OCI-M2 (cell line): ENCODE results near the gene PLCH2.

Source experiments
- DNase-seq: peaks from one replicate; lab custom pipeline; 2025; ENCODE audit not compliant: unreplicated experiment; lab: John Stamatoyannopoulos, UW

Gene PLCH2

DNA sequence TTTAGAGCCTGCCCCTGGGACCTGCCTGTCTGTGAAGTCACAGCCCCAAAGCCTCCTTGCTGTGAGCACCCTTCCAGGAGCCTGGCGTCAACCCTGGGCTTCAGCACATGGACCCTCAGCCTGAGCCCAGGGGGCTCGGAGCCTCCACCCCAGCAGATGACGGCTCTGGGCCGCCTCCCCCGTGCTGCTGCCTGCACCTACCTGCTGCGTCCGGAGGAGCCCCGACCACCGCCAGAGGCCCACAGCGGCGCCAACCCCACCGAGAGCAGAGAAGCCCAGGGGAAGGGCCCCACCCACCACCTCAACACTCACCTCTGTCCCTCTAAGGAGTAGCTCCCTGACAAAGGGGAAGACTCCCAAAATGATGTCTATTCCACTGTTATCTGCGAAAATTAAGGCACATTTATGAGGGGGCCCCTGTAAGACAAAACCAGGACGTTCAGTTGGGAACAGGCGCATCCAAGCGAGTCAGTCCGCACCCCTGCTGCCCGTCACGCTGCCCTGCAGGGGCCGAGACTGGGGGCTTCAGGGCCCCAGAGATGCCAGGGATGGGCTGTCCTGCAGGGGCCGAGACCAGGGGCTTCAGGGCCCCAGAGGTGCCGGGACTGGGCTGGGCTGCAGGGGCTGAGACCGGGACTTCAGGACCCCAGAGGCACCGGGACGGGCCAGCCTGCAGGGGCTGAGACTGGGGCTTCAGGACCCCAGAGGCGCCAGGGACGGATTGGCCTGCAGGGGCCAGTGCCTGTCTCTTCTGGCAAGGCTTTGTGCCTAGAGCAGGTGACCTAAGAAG is 34.5 kb downstream of the PLCH2 start:
- no peak for DNase-seq

DNA sequence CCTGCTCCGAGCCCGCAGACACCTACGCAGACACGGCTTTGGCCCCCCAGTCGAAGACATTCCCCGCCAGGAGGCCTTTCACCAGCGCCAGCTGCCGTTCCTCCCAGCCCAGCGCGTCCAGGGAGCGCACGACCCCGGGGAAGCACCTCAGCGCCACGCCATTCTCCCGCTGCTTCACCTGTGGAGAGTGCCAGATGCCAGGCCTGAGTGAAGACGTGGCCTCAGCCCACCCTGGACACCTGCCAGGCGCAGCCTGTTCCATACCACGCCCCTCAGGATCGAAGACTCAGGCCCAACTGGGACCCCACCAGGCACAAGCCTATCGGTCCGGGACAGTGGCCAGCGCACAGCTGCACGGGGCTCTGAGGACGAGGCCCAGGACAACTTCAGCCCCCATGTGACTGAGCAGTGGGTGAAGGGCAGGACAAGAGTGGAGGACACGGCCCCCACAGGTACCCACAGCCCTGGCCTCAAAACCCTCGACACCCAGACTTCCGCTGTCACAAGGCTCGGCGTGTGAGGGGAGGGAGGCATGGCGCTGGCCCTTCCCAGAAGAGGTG is 36.9 kb downstream of the PLCH2 start:
- DNase-seq = no peak

DNA sequence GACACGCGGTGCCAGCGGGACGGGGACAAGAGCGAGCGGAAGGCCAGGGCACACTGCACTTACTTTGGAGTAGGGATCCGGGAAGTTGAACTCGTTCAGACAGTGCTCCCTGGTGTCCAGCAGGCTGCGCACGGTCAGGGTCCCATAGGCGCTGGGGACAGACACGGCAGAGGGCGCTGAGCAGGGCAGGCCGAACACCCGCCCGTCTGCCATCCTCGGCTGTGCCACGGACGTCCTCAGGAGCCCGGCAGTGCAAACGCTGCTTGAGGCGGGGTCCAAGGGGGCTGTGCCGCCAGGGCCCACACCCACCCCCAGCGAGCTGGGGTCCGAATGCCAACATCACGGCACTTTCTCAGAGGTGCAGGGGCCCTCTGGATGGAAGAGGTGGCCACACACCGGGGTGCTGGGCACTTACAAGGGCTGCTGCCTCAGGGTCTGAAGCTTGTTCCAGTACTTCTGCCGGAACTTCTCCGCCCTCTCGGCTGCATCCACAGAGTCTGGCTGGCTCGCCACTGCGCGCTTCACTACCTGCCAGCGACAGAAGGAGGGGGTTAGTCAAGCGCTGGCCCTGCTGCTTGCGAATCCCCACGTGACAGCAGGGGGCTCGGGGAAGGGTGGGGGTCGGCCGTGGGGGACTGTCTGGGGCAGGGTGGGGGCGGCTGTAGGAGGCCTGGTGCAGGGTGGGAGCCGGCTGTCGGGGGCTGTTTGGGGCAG is 38.0 kb downstream of the PLCH2 start:
- no peak for DNase-seq

DNA sequence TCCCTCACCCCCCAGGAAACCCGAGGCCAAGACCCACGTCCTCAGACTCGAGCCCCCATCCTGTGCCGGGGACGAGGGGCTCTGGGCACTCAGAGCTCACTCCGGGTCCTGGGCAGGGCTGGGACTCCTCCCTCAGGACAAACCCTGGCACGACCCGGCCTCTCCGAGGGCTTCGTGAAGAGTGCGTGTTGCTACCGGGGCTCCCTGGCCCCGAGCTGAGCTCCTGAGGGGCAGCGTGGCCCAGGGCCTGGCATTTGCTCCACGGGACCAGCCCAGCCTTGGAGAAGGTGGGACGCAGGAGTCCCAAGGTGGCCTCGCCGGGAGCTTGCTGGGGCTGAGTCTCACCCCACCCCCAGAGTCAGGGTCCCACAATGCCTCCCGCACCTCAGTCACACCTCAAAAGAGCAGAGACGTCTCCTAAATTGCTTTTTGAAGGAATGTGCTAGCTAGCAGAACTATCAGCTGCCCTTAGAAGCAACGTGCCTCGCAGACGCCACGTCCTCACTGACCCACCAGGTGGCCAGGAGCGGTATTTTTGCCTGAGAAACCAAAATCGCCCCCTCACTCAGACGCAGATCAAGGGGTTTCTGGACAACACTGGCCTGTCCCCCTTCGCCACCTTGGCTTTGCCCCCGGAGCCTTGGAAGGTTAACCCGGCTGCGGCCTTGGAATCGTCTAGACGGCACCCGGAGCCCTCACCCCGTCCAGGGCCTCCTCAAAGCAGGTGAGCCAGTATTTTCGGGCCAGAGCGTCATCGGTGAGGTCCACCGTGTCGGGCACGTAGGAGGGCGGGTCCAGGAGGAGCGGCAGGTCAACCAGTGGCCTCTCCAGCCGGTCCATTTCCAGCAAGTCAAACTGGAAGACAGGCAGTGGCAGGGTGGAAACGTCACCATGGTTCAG is 39.0 kb downstream of the PLCH2 start:
- DNase-seq = no peak

DNA sequence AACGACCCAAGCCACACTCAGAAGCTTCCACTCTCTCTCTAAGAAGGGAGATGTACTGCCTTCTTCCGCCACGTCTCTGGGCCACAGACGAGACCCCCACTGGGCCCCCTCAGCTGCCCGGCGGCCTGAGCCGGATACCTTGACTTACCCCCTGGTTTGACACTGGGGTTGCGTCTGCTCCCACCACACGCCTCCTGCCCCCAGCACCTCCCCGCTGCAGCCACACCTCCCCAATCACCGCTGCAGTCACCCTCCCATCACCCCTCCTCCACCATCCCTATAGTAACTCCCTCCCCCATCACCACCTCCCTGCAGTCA is 39.6 kb downstream of the PLCH2 start:
- DNase-seq = no peak

DNA sequence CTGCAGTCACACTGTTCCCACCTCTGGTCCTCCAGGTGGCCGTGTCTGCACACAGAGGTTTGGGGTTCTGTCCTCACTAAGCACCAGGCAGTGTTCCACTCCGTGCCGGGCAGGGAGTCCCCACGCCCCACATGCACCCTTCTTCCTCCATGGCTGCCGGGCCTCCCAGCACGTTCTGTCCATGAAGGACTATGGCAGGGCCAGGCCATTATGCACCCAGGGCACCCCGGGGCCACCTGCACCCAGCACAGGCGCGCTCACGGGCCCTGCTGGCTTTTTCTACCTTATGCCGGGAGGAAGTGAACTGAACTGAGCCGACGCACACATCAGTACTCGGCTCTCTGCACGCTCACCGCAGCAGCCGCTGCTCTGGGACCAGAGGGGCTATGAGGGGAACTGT is 40.0 kb downstream of the PLCH2 start:
- no peak for DNase-seq

DNA sequence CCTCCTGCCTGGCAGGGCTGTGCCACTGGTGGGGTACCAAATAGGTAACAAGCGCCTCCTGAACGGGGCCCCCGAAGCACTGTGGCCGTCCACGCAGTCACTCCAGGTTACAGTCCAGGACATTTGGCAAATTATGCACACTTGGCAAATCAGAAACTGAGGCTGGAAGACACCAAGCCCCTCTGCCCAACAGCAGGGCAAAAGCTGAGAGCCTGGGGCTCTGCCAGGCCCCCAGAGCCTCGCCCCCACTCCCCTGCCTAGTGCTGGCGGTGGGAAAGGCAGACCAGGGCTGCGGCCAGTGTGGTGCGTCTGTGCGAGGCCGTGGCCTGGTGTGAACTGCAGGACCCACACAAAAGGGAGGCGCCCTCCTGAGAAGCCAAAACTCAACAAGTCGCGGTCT is 40.9 kb downstream of the PLCH2 start:
- no peak for DNase-seq

DNA sequence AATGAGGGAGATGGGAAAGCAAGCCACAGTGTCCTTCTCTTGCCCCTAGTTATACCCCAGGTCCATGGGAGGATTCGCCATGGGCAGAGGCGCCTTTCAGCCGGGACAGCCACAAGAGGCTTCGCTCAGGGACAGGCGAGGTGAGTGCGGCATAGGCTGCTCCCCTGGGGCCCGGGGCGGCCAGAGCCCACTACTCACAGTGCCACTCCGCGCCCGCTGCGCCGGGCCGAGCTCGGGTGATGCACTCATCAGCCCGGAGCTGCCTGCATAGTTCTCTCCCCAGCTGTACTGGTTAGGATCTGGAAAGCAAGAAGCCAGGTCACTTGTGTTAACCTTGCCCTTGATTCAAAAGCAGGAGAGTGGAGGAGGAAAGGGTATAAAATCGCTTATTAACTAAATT is 41.9 kb downstream of the PLCH2 start:
- no peak for DNase-seq

DNA sequence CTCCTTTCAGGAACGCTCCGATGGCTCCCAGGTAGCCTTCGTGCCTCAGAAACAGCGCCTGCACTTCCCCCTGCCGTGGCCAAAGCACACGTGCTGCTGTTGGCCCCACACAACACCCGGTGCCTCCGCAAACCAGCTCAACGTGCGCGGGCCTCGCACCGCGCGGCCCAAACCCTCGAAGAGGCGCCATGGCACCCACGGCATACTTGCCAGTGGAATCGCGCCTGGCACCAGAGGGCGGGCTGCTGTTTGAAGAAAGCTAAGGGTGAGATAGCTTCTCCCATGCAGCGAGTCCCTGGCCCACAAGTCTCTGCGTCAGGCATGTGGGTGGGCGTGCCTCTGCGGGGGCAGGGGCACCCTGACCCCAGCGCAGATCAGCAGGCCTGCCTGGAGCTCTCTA is 42.4 kb downstream of the PLCH2 start:
- no peak for DNase-seq

DNA sequence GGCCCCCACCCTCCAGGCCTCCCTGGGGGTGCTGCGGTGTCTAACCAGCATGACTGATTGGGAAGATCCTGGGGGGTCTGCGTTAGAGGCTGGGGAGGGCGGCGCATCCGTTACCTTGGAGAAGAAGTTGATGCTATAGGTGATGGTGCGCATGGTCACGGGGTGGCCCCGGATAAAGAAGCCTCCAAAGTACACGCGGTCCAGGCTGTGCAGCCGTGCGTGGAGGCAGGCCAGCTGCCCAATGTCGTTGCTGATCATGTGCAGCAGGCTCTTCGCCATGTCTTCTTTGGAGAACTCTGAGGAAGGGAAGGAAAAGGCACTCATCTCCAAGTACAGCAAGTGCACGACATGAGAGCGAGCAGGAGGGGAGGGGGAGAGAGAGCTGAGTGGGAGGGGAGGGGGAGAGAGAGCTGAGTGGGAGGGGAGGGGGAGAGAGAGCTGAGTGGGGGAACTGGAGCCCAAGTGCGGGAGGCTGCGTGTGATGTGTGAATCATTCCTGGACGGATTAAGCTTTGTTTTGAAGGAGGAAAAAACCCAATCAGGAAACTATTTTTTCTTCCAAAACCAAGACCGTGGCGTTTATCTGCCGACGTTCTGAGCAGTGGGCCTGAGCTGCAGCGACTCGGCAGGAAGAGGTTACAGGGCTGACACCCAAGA is 43.1 kb downstream of the PLCH2 start:
- DNase-seq = no peak

DNA sequence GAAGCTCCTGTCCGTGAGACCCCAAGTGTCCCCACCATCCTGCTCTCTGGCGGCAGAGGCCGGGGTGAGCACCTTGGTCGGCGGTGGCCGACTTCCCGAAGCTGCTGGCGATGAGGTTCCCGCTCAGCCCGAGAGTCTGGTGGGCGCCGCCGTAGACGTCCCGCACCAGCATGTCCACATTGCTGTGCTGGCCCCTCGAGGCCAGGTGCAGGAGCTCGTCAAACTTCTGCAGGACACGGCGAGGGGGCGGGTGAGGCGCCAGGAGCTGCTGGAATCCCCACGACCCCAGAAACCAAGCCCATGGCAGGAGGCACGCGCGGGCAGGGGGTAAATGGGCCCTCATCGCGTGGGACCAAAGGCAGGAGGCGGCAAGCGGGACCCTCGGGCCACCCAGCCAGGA is 43.6 kb downstream of the PLCH2 start:
- DNase-seq = no peak

DNA sequence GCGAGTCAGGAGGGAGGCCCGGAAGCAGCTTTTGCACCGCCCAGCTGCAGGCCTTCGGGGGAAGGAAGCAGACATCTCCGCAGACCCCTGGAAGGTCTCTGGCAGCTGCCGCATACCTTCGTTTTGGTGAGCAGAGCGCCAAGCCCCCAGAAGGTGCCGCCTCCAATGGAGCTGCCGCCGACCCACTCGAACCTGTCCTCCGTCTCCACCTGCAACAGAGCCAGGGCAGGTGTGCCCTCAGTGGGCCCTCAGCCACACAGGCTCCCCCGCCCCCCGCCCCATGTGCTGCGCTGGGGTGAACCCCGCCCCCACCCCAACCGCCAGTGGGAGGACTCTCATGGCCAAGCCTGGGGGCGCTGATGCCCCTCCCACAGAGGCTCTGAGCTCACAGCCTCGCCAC is 44.1 kb downstream of the PLCH2 start:
- DNase-seq = no peak

DNA sequence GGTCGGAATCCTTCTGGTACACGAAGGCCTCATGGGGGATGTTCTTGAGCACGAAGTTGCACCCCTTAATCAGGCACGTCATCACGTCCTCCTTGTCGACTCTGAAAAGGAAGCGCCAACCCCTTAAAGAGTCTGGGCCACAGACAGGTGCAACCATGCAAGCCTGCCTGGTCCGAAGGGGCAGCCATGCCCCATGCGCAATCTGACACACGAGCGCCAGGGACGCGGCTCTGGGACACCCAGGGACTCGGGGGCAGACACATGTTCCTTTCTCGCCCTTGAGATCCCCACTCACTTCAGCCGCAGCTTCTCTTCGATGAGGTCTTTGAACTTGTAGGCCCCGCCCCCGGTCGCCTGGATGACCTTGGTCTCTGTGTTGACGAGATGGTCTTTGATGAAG is 44.7 kb downstream of the PLCH2 start:
- no peak for DNase-seq

DNA sequence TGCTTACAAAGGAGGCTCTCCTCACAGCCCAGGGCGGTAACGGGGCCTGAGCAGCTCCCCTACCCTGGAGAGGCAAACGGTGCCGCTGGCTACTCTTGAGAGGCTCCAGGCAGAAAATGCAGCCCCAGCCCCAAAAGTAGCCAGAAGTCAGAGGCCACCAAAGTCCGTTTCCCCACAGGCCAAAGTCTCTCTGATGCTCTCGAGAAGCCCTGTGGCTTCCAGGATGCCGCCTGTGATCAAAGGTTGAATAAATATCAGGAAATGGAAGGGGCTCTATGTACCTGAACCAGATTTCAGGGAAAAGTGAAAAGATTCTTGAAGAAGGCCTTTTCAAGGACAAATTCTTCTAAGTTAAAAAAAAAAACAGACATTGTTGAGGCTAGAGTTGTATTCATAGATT is 46.1 kb downstream of the PLCH2 start:
- DNase-seq = no peak

DNA sequence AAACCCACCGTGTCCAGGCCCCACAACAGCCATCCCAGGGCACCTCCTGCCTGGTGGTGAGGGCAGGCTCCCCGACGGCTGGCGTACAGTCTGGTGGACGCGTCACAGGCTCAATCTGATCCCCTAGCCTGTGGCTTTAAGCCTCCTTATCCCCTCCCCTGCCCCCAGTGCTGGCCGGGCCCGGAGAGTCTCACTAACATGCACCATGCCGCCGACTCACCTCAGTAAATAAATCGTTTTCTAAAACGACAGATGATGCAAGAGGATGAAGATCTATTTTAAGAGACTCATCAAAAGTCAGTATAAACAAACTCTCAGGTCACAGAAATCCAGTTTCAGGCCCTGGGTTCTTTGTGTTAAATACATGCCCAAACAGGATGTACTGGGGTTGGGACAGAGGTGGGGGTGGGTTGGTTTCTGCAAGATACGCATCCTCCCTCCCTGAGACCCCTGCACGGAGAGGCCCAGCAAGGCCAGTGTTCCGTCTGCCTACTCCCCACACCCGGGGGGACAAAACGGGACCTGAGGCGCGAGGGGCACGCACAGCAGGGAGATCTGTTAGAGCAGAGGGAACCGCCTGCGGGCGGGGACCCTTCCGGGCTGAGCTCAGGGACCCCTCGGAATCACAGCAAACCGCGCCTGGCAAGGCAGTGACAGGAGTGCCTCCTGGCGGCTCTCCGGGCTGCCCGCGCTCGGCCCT is 47.3 kb downstream of the PLCH2 start:
- no peak for DNase-seq

DNA sequence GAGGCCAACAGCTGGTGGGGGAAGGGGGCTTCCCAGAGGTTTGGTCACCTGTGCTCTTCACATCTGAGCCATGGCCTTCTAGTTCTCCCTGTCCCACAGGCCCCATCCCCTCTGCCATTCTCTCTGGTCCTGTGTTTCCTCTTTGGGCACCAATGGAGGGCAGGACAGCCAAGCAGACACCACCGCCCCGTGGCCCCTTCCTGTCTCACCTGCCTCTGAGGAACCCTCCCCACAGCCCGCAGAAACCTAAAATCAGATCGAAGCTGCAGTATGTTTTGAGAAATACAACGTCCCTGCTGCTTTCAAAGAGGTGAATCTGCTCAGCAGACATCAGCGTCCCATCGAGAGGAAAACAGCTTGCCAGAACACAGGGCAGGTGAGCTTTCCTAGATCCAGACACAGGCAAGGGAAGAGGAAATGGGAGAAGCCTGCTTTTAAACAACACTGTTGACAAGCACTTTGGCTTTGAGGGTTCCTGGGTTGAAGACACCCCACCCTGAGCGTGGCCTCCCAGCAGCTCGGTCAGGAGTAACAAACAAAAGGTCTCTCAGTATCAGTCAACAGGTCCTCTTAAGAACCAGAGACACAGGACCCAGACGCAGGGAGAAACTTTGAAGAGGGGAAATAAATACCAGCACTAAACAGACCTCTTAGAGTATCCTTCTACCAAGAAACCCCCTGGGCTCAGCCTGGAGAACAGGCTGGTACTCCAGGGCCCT is 48.0 kb downstream of the PLCH2 start:
- DNase-seq = no peak

DNA sequence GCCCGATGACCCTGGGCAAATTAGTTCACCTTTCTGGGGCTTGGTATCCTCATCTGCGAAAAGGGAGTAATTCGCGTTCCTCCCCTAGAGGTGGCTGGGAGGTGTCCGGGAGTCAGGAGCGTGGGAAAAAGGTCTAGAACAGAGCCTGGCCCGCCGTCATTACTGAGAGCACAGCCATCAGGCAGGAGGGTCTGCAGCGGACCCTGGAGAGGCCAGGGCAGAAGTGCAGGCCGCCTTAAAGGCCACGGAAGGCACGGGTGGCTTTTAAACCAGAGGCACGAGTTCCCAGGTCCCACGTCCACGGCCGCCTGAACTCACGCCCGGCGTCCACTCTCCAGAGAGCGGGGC is 49.5 kb downstream of the PLCH2 start:
- no peak for DNase-seq

DNA sequence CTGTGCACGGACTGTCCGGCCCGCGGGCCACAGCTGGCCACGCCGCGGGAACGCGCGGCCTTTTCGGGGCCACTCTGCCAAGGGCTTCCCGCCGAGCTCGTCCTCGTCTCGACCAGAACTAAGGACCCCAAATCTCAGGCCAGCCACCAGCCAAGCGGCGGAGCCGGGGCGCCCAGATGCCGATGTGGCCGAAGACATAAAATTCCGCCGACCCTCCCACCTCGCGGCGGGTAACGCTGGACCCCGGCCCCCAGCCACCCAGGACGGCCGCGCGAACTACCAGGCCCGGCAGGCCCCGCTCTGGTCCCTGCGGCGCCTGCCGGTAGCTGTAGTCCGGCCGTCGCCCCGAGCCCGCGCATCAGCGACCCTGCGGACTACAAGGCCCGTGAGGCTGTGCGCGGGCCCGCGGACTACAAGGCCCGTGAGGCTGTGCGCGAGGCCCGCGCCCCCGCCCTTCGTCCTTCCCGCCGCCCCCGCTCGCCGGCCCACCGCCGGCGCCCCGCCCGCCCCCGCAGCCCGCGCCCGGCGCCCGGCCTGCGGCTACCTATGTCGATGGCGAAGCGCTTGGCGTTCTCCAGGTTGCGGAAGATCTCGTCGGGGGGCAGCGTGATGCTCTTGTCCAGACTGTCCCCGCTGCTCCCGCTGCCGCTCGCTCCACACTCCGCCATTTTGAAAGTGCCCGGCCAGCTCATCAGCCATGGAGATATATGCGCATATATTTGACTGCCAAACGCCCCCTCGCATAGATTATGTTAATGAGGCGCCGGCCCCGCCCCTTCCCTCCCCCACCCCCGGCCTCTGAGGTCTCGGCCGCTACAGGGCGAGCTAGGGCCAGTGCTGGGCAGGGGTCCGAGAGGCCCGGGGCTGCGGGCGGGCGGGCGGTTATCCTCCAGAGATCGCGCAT is 50.1 kb downstream of the PLCH2 start, which contains the start of gene PANK4:
PANK4 (minus strand) TSS at position 677 of the 904 bp plus-strand sequence; CDS start at position 668, 9 bp downstream.
- peak; percentile 48 for DNase-seq
